ENCODE measurements around the gene EXT2.

EXT2 gene

DNA sequence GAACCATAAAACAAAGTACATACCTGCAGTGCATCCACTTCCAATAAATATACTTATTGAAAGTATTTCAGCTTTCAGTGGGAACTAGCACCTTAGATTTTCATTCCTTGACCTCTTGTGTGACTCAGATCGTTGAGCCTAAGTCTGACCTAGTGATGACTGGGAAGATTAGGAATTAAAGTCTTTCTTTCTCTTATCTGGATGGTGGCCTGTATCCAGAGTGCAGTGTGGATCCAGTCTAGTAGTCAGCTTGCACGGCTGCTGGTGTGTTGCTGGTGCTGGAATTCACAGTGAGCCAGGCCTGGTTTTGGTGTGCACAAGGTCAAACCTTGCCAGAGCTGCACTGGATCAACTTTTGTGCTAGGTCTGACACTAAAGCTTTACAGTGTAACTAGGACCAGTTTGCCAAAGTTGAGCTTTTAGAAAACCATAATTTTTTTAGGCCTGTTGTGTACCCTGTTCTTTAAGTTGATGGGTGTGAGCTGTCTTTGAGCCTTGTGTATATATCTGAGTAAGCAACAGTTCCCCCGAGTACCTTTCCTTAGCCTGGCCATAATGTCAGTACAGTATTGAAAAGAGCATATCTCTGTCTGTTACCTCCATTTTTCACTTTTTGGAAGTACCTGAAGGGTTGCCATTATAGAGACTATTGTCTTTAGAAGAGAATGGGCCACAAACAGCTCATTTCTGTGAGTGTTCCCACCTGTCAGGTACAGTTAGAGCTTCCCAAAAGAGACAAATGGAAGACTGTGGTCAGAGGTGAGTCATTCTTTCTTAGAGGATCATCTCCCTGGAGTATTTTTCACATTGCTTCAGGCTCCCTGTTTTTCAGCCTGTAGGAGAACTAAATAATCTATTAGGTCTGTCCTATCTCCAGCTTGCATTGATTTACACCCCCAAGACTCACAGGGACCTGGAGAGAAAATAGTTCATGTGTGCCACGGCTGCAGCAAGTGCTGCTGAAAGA, 124.6 kb downstream of the EXT2 start:
- no peaks in the 10 kb centered on the region for H3K9me3 ChIP-seq (ENCODE audit: insufficient read depth, low read length)
- H3K9ac ChIP-seq (ENCODE audit: low read length): no peak overlapping the region
- H3K4me3 ChIP-seq (ENCODE audit: low read length): no peak overlapping the region
- H4K20me1 ChIP-seq (ENCODE audit: insufficient read depth, low read length): no peaks in the 10 kb centered on the region
- TF ChIP-seq, protein P1, sequence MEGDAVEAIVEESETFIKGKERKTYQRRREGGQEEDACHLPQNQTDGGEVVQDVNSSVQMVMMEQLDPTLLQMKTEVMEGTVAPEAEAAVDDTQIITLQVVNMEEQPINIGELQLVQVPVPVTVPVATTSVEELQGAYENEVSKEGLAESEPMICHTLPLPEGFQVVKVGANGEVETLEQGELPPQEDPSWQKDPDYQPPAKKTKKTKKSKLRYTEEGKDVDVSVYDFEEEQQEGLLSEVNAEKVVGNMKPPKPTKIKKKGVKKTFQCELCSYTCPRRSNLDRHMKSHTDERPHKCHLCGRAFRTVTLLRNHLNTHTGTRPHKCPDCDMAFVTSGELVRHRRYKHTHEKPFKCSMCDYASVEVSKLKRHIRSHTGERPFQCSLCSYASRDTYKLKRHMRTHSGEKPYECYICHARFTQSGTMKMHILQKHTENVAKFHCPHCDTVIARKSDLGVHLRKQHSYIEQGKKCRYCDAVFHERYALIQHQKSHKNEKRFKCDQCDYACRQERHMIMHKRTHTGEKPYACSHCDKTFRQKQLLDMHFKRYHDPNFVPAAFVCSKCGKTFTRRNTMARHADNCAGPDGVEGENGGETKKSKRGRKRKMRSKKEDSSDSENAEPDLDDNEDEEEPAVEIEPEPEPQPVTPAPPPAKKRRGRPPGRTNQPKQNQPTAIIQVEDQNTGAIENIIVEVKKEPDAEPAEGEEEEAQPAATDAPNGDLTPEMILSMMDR (IDR thresholded peaks at IDR 0.05; ENCODE audit: low read depth, low read length): no peak
- no peak for TF ChIP-seq EZH2phosphoT487 (IDR thresholded peaks at IDR 0.05; ENCODE audit: low read depth)
- H3K27me3 ChIP-seq (ENCODE audit: low read depth, low read length): no peaks in the 10 kb centered on the region
- no peaks in the 10 kb centered on the region for H3K4me1 ChIP-seq (ENCODE audit: low read length)
- H3K36me3 ChIP-seq (replicated peaks; ENCODE audit: low read depth, low read length): peaks cover 3% of the 10 kb centered on the region
- no peak overlapping the region for H3K4me2 ChIP-seq (ENCODE audit: low read length)
- no peak overlapping the region for H2AFZ ChIP-seq (ENCODE audit: low read depth, low read length)
- no peak overlapping the region for H3K27ac ChIP-seq (ENCODE audit: low read length)
- no peaks in the 10 kb centered on the region for H3K79me2 ChIP-seq (ENCODE audit: low read length)

DNA sequence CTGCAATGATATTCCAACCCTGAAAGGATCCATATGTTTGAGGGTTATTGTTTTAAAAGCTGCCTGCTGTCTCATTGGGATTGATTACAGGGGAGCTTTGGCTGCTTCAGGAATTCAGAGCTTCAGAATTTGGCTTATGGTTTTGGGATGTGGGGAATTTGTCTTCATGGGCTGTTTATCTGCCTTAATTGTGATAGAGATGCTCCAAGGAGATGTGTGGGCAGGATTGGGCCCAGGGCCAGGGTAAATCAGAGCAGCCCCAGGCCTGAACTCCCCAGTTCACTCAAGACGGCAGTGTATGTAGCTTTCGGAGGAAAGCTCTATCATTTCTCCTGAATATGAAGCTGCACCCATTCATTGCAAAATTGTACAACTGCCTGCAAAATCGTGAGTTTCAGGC, 126.0 kb downstream of the EXT2 start:
- Histone ChIP-seq H3K4me1 (ENCODE audit: low read length) (no peaks in the 10 kb centered on the region), H3K27ac (ENCODE audit: low read length) (no peak overlapping the region), H2AFZ (ENCODE audit: low read depth, low read length) (no peak overlapping the region), H3K36me3 (replicated peaks; ENCODE audit: low read depth, low read length) (peaks cover 3% of the 10 kb centered on the region), H3K79me2 (ENCODE audit: low read length) (no peaks in the 10 kb centered on the region), H3K9me3 (ENCODE audit: insufficient read depth, low read length) (no peaks in the 10 kb centered on the region), H3K4me2 (ENCODE audit: low read length) (no peak overlapping the region), H4K20me1 (ENCODE audit: insufficient read depth, low read length) (no peaks in the 10 kb centered on the region), H3K4me3 (ENCODE audit: low read length) (no peak overlapping the region), H3K9ac (ENCODE audit: low read length) (no peak overlapping the region), H3K27me3 (ENCODE audit: low read depth, low read length) (no peaks in the 10 kb centered on the region)
- no peak for TF ChIP-seq EZH2phosphoT487 (IDR thresholded peaks at IDR 0.05; ENCODE audit: low read depth)
- TF ChIP-seq, protein P1 (IDR thresholded peaks at IDR 0.05; ENCODE audit: low read depth, low read length): no peak

DNA sequence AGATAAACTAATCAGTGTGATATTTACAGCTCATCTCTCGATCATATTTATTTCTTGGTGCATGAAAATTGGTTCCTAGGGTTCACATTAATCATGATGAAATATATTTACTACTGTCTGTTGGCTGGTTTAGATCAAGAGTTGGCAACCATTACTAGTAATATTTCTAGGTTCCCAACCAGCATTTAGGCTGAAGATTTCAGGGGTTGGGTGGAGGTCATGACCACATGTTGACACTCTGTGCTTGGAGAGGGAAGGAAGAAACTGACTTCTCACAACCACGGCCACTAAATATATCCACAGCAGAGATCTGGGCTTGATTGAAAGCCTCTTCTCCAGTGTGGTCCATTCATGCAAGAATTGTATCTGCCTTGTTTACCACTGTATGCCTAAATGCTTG, 126.5 kb downstream of the EXT2 start:
- Histone ChIP-seq H3K27me3 (ENCODE audit: low read depth, low read length) (no peaks in the 10 kb centered on the region), H3K9me3 (ENCODE audit: insufficient read depth, low read length) (no peaks in the 10 kb centered on the region), H3K79me2 (ENCODE audit: low read length) (no peaks in the 10 kb centered on the region), H4K20me1 (ENCODE audit: insufficient read depth, low read length) (0 out of 2 replicates have a peak, but pooled peaks cover 3% of the 10 kb centered on the region), H3K36me3 (replicated peaks; ENCODE audit: low read depth, low read length) (peaks cover 3% of the 10 kb centered on the region), H3K27ac (ENCODE audit: low read length) (no peak overlapping the region), H2AFZ (ENCODE audit: low read depth, low read length) (no peak overlapping the region), H3K4me1 (ENCODE audit: low read length) (no peaks in the 10 kb centered on the region), H3K9ac (ENCODE audit: low read length) (no peak overlapping the region), H3K4me3 (ENCODE audit: low read length) (no peak overlapping the region), H3K4me2 (ENCODE audit: low read length) (no peak overlapping the region)
- TF ChIP-seq EZH2phosphoT487 (IDR thresholded peaks at IDR 0.05; ENCODE audit: low read depth): no peak

DNA sequence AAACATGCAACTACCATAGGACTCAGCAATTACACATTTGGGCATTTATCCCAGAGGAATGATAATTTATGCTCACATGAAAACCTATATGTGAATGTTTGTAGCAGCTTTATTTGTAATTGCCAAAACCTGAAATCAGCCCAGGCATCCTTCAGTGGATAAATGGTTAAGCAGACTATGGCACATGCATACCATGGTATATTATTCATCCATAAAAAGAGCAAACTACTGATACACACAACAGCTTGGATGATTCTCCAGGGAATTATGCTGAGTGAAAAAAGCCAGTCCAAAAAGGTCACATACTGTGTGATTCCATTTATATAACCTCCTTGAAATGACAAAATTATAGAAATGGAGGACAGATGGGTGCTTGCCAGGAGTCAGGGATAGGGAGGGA, 127.8 kb downstream of the EXT2 start:
- Histone ChIP-seq H3K9me3 (ENCODE audit: insufficient read depth, low read length) (no peaks in the 10 kb centered on the region), H3K4me3 (ENCODE audit: low read length) (no peak overlapping the region), H3K36me3 (replicated peaks; ENCODE audit: low read depth, low read length) (peaks cover 3% of the 10 kb centered on the region), H2AFZ (ENCODE audit: low read depth, low read length) (no peak overlapping the region), H3K79me2 (ENCODE audit: low read length) (no peaks in the 10 kb centered on the region), H3K4me1 (ENCODE audit: low read length) (no peaks in the 10 kb centered on the region), H3K4me2 (ENCODE audit: low read length) (no peak overlapping the region), H3K27ac (ENCODE audit: low read length) (no peak overlapping the region), H3K9ac (ENCODE audit: low read length) (no peak overlapping the region), H4K20me1 (ENCODE audit: insufficient read depth, low read length) (0 out of 2 replicates have a peak, but pooled peaks cover 3% of the 10 kb centered on the region), H3K27me3 (ENCODE audit: low read depth, low read length) (no peaks in the 10 kb centered on the region)
- no peak for TF ChIP-seq EZH2phosphoT487 (IDR thresholded peaks at IDR 0.05; ENCODE audit: low read depth)
- TF ChIP-seq, protein P1 (IDR thresholded peaks at IDR 0.05; ENCODE audit: low read depth, low read length): no peak

Measured in OCI-LY3 (cell line).